Spleen (tissue), 11 donors: ENCODE measurements around the gene PCDHB14. TPM values are rescaled to one million over a fixed set of nuclear protein-coding genes. Genes with fewer than 3 reads are reported as not detected.
A peak's percentile ranks its signal among the peaks of the same experiment; 100 is the strongest.
"Not testable (repeated sequence)": the region's sequence is repeated elsewhere in the genome, so short reads cannot be mapped to it uniquely, and the experiment has no call there.

Experiments used
- DNase-seq: peaks from one replicate; pipeline ENCODE4 v3.0.0-alpha.2; 2020
- H3K27ac ChIP-seq, 8 donors: fragments of 200-600 bp; sonication (generic) in 7 of 8; 1 replicate in 4 of 8; 2 replicates in 4 of 8; pipeline versions ENCODE4 v1.5.0 to v1.8.0; 2016 to 2021; ENCODE audit warnings: inconsistent platforms in 4 of 8, mild to moderate bottlenecking in 4 of 8, moderate library complexity in 1 of 8
- H3K27me3 ChIP-seq, 7 donors: fragments of 200-600 bp; sonication (generic) in 6 of 7; replicated peaks in 1 of 7; 1 replicate in 4 of 7; 2 replicates in 3 of 7; pipeline versions ENCODE4 v1.5.0 to v1.8.0; 2016 to 2021; ENCODE audit warnings: inconsistent platforms in 3 of 7, mild to moderate bottlenecking in 1 of 7
- H3K36me3 ChIP-seq, 6 donors: fragments of 200-600 bp; sonication (generic) in 5 of 6; 1 replicate in 4 of 6; 2 replicates in 2 of 6; pipeline versions ENCODE4 v1.5.0 to v1.8.0; 2016 to 2021; ENCODE audit warnings: inconsistent platforms in 2 of 6
- H3K4me1 ChIP-seq, 6 donors: fragments of 200-600 bp; sonication (generic) in 5 of 6; 1 replicate in 3 of 6; 2 replicates in 3 of 6; pipeline versions ENCODE4 v1.5.0 to v1.8.0; 2016 to 2021; ENCODE audit warnings: inconsistent platforms in 3 of 6
- H3K4me3 ChIP-seq, 8 donors: fragments of 200-600 bp; sonication (generic) in 7 of 8; 1 replicate in 4 of 8; 2 replicates in 4 of 8; pipeline versions ENCODE4 v1.5.0 to v1.8.0; 2016 to 2021; ENCODE audit warnings: inconsistent platforms in 4 of 8, mild to moderate bottlenecking in 4 of 8, moderate library complexity in 2 of 8
- H3K9me3 ChIP-seq, 8 donors: fragments of 200-600 bp; sonication (generic) in 7 of 8; 1 replicate in 4 of 8; 2 replicates in 4 of 8; pipeline versions ENCODE4 v1.5.0 to v1.8.0; 2016 to 2021; ENCODE audit warnings: inconsistent platforms in 4 of 8
- CTCF ChIP-seq, 11 experiments: fragments of 200-600 bp in 7 of 11; fragments of 450-650 bp in 4 of 11; sonication (generic) in 4 of 11; IDR thresholded peaks in 8 of 11; conservative IDR thresholded peaks in 3 of 11; 1 replicate in 7 of 11; 2 replicates in 4 of 11; pipeline versions ENCODE4 v1.4.0 to v1.8.0; 2016 to 2021; ENCODE audit warnings: antibody characterized with exemption in 11 of 11, inconsistent platforms in 4 of 11, mild to moderate bottlenecking in 1 of 11
- POLR2A ChIP-seq, 3 donors: fragments of 450-650 bp; IDR thresholded peaks; one replicate each; pipeline ENCODE4 v1.5.1; 2017; ENCODE audit warnings: antibody characterized with exemption in 3 of 3, mild to moderate bottlenecking in 1 of 3
- POLR2AphosphoS5 ChIP-seq, 3 donors: sonication (generic); formaldehyde crosslinking; IDR thresholded peaks; one replicate each; pipeline ENCODE4 v1.5.1; 2017; ENCODE audit warnings: antibody characterized with exemption in 3 of 3
- WGBS, 5 donors: extraction: QIAGEN DNeasy Blood & Tissue Kit in 3 of 5; methylation state at CpG; one replicate each; pipeline versions ENCODE4 v1.1.5 to v1.1.7; 2013 to 2018; 5-methylcytosine and 5-hydroxymethylcytosine counted together
- intact Hi-C: fragments of 100-400 bp; cut with DNase I; formaldehyde crosslinking; loops from one replicate; pipeline ENCODE4 v1.15.0; 2023; ENCODE audit warnings: low total_unique reads
- polyA plus RNA-seq, 3 donors: library from polyadenylated mRNA; stranded (reverse); fragments of 200-250 nt; gene quantifications; one replicate each; pipeline ENCODE4 v1.2.1, GENCODE V29; 2013
- total RNA-seq, 7 donors: library from RNA; depleted of rRNA in 3 of 7; stranded (reverse); fragments of >200 nt in 3 of 7; fragmentation: NEBNext Ultra II Directional in 4 of 7; extraction: Animal tissue kit (Norgen Biotek cat#: 25700) in 4 of 7; gene quantifications; one replicate each; pipeline versions ENCODE4 v1.1.0 to v1.2.1, GENCODE V29; 2016 to 2021
- donor health status: healthy with polysubstance abuse.
- donor health status: DM: no; HTN: no; CAD: no; lungs with moderate emphysema.
- donor health status: DM: no; HTN: no; CAD: no.
- donor health status: Bipolar disorder and iron deficiency.
- donor health status: healthy.
- donor health status: DM: no; HTN: no; CAD: no.
- donor health status: DM: yes; HTN: yes; CAD: no.

The PCDHB14 gene
- total and polyA plus RNA-seq, 10 donors = 0.27 to 5.9 (median 2.4) TPM

- H3K27ac ChIP-seq = no peak overlapping the region
- no peaks in the 10 kb centered on the region for H3K4me1 ChIP-seq
- 36 to 80% (median 43%) methylated on average over 1 of the region's 1 CpG for whole genome bisulfite sequencing, 5 donors
- intact Hi-C loops = no loop called here
- DNase-seq = no peak
- H3K4me3 ChIP-seq = no peak overlapping the region
- H3K27me3 ChIP-seq = peaks cover 0 to 90% (median 11%) of the 10 kb centered on the region in 7 donors
- H3K36me3 ChIP-seq = no peaks in the 10 kb centered on the region
- no peak for TF ChIP-seq POLR2AphosphoS5 (IDR thresholded peaks at IDR 0.05)
- TF ChIP-seq POLR2A (IDR thresholded peaks at IDR 0.05) = no peak
- no peak for TF ChIP-seq CTCF (IDR thresholded peaks at IDR 0.05 in 8 of 11, conservative IDR thresholded peaks at IDR 0.05 in 3 of 11)
- peaks cover 0 to 77% (median 60%) of the 10 kb centered on the region in 8 donors for H3K9me3 ChIP-seq
These were observed 42.8 kb upstream of the PCDHB14 start for GRCh38 chr5:141180313-141180712.

- no peaks in the 10 kb centered on the region for H3K36me3 ChIP-seq
- peak within 1 kb of the TSS in 3 of 8 donors; percentile 1 to 44 (median 26) for H3K4me3 ChIP-seq
- H3K4me1 ChIP-seq = no peaks in the 10 kb centered on the region
- peaks cover 0 to 73% (median 55%) of the 10 kb centered on the region in 8 donors for H3K9me3 ChIP-seq
- TF ChIP-seq CTCF (IDR thresholded peaks at IDR 0.05 in 8 of 11, conservative IDR thresholded peaks at IDR 0.05 in 3 of 11) (no peak), POLR2A (IDR thresholded peaks at IDR 0.05) (no peak), POLR2AphosphoS5 (IDR thresholded peaks at IDR 0.05) (no peak)
- intact Hi-C loops = no loop called here
- no peak within 1 kb of the TSS for H3K27ac ChIP-seq
- no peak for DNase-seq
- WGBS, 5 donors = 16 to 19% (median 17%) methylated on average over 13 of the region's 13 CpGs
- H3K27me3 ChIP-seq = peaks cover 0 to 82% (median 11%) of the 10 kb centered on the region in 7 donors
These were observed 40.9 kb upstream of the PCDHB14 start, which contains the start of gene PCDHB16 for GRCh38 chr5:141182248-141182647. Gene PCDHB16, plus strand, starts transcription at chr5:141182387. Its CDS starts 173 bp downstream, at chr5:141182560.

- DNase-seq, intact Hi-C loops, H3K27ac ChIP-seq, H3K36me3 ChIP-seq, H3K4me3 ChIP-seq, H3K4me1 ChIP-seq: not testable (repeated sequence)
- peaks cover 0 to 73% (median 55%) of the 10 kb centered on the region in 8 donors for H3K9me3 ChIP-seq
- peaks cover 0 to 80% (median 8%) of the 10 kb centered on the region in 7 donors for H3K27me3 ChIP-seq
- 24 to 46% (median 36%) methylated on average over 9 to 58 of the region's 69 CpGs for WGBS, 5 donors
These were observed 38.9 kb upstream of the PCDHB14 start for GRCh38 chr5:141184117-141184855.

GRCh38 chr5:141186897-141187512 lies 36.1 kb upstream of the PCDHB14 start, which contains the start of gene PCDHB9:
Gene PCDHB9, plus strand, starts transcription at chr5:141187161. Its CDS starts 158 bp downstream, at chr5:141187319.
- no peaks in the 10 kb centered on the region for H3K4me1 ChIP-seq
- no peak for DNase-seq
- intact Hi-C loops = no loop called here
- peaks cover 0 to 85% (median 64%) of the 10 kb centered on the region in 8 donors for H3K9me3 ChIP-seq
- 16 to 21% (median 21%) methylated on average over 9 of the region's 9 CpGs for WGBS, 5 donors
- no peaks in the 10 kb centered on the region for H3K36me3 ChIP-seq
- H3K4me3 ChIP-seq = peak within 1 kb of the TSS in 1 of 8 donors; percentile 45
- peaks cover 0 to 85% (median 0%) of the 10 kb centered on the region in 7 donors for H3K27me3 ChIP-seq
- no peak within 1 kb of the TSS for H3K27ac ChIP-seq
- TF ChIP-seq POLR2AphosphoS5 (IDR thresholded peaks at IDR 0.05) (no peak), CTCF (IDR thresholded peaks at IDR 0.05 in 8 of 11, conservative IDR thresholded peaks at IDR 0.05 in 3 of 11) (peak in 6 of 11 experiments; percentile 16 to 50 (median 37)), POLR2A (IDR thresholded peaks at IDR 0.05) (no peak)

GRCh38 chr5:141188682-141189081 lies 34.5 kb upstream of the PCDHB14 start:
- 33 to 43% (median 36%) methylated on average over 10 to 34 of the region's 37 CpGs; no CpG with 5 or more reads in 1 of the 5 donors for WGBS, 5 donors
- H3K4me3 ChIP-seq, H3K4me1 ChIP-seq, DNase-seq, H3K36me3 ChIP-seq, H3K27ac ChIP-seq, intact Hi-C loops: not testable (repeated sequence)
- Histone ChIP-seq H3K9me3 (peaks cover 0 to 83% (median 58%) of the 10 kb centered on the region in 8 donors), H3K27me3 (peaks cover 0 to 80% (median 0%) of the 10 kb centered on the region in 7 donors)

- H3K4me1 ChIP-seq, H3K27ac ChIP-seq, DNase-seq, intact Hi-C loops, H3K36me3 ChIP-seq, H3K4me3 ChIP-seq: not testable (repeated sequence)
- H3K9me3 ChIP-seq = peaks cover 0 to 83% (median 57%) of the 10 kb centered on the region in 8 donors
- peaks cover 0 to 78% (median 0%) of the 10 kb centered on the region in 7 donors for H3K27me3 ChIP-seq
- WGBS, 5 donors = 26 to 40% (median 36%) methylated on average over 7 to 32 of the region's 35 CpGs
These were observed 34.0 kb upstream of the PCDHB14 start for GRCh38 chr5:141189131-141189530.
